Right cardiac atrium (tissue), 5 donors: ENCODE results near the gene SRI. TPM values are rescaled to one million over a fixed set of nuclear protein-coding genes. Genes with fewer than 3 reads are reported as not detected.

Source experiments
- ATAC-seq, 2 donors: fragments of 200-7000 bp; cut with Tn5 transposase; one replicate each; pipeline versions ENCODE4 v1.8.0 to v1.9.1; 2020; ENCODE audit warnings: moderate library complexity in 2 of 2, mild to moderate bottlenecking in 1 of 2
- DNase-seq, 3 donors: peaks; one replicate each; pipeline ENCODE4 v3.0.0-alpha.2; 2020
- H3K27ac ChIP-seq: one replicate; pipeline ENCODE4 v1.5.1; 2013; ENCODE audit warnings: mild to moderate bottlenecking, low read length, control low read depth, moderate library complexity
- H3K27me3 ChIP-seq: one replicate; pipeline ENCODE4 v1.6.1; 2013; ENCODE audit not compliant: control insufficient read depth, insufficient read depth
- H3K4me1 ChIP-seq: one replicate; pipeline ENCODE4 v1.6.1; 2013; ENCODE audit warnings: low read length; ENCODE audit not compliant: control insufficient read depth, insufficient read depth
- H3K4me3 ChIP-seq: one replicate; pipeline ENCODE4 v1.5.1; 2013; ENCODE audit warnings: low read length, control low read depth
- H3K9me3 ChIP-seq: one replicate; pipeline ENCODE4 v1.6.1; 2013; ENCODE audit warnings: low read length; ENCODE audit not compliant: control insufficient read depth
- WGBS: extraction: QIAGEN DNeasy Blood & Tissue Kit; methylation state at CpG from one replicate; pipeline ENCODE4 v1.1.7; 2013; 5-methylcytosine and 5-hydroxymethylcytosine counted together
- intact Hi-C, 4 donors: fragments of 100-400 bp; cut with DNase I; formaldehyde crosslinking; loops; one replicate each; pipeline versions ENCODE4 v1.11.0 to v1.14.0; 2022 to 2023
- polyA plus RNA-seq: library from polyadenylated mRNA; stranded (reverse); fragments of 200-250 nt; gene quantifications from one replicate; pipeline ENCODE4 v1.2.3, GENCODE V29; 2013
- total RNA-seq, 4 donors: library from RNA; stranded (reverse); fragmentation: NEBNext Ultra II Directional; extraction: Animal tissue kit (Norgen Biotek cat#: 25700); gene quantifications; one replicate each; pipeline ENCODE4 v1.2.1, GENCODE V29; 2021
- donor health status: healthy with polysubstance abuse.
- donor health status: DM: no; HTN: yes; CAD: no.
- donor health status: DM: no; HTN: no; CAD: no.
- donor health status: DM: no; HTN: yes; CAD: no; lungs with severe emphysema.
- donor health status: DM: yes; HTN: yes; CAD: no.

The SRI gene
- total and polyA plus RNA-seq, 5 donors = 62.1 to 103 (median 84.3) TPM

- H3K9me3 ChIP-seq = no peaks in the 10 kb centered on the region
- H3K27me3 ChIP-seq = no peaks in the 10 kb centered on the region
- intact Hi-C loops = no loop called here
- no peak overlapping the region for H3K4me3 ChIP-seq
- no peak for DNase-seq
- no peak for ATAC-seq
- H3K4me1 ChIP-seq = no peaks in the 10 kb centered on the region
- WGBS = 50% methylated on average over 2 of the region's 2 CpGs
- H3K27ac ChIP-seq = no peak overlapping the region
Measured at GRCh38 chr7:88224601-88225275, 4.9 kb upstream of the SRI start.

- Histone ChIP-seq H3K9me3 (no peaks in the 10 kb centered on the region), H3K4me3 (no peak overlapping the region), H3K4me1 (no peaks in the 10 kb centered on the region), H3K27ac (no peak overlapping the region), H3K27me3 (no peaks in the 10 kb centered on the region)
- ATAC-seq (no peak), DNase-seq (no peak)
- intact Hi-C loops = no loop called here
- WGBS = 96% methylated on average over 2 of the region's 2 CpGs
Measured at GRCh38 chr7:88223265-88223664, 3.4 kb upstream of the SRI start.

DNA sequence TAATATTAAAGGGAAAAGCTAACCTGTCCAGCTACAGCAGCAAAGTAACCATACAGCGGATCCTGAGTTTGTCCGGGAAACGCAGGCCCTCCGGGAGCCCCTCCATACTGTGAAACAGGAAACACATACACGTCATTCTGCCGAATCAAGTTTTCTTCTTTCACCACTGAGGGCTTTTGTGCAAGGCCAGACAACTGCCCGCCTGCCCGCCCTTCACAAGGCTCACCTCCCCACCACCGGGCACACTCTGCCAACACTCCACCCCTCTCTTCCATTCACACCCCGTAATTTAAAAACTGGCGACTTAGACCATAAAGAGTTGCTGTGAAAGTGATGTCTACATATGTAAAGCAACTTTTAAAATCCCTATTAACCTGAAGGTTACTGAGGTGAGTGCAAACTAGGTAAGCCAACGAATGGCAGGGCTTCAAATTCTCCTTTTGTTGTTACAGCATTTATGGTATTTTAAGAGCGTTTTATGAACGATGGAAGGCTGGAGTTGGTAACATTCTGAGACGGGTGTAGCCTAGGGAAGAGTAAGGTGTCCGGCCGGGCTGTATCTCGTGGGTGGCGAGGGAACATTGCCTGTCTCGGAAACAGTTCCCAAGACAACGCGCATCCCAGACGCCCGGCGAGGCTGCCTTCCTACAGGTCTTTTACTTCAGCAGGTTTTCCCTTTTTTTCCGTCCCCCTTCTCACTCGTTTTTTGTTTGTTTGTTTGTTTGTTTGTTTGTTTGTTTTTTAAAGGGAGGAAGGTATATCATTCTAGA, 817 bp downstream of the SRI start:
- Histone ChIP-seq H3K4me1 (peaks cover 2% of the 10 kb centered on the region), H3K4me3 (peak overlapping the region; percentile 97), H3K9me3 (no peaks in the 10 kb centered on the region), H3K27ac (no peak overlapping the region), H3K27me3 (no peaks in the 10 kb centered on the region)
- intact Hi-C loops = no loop called here
- 1% methylated on average over 27 of the region's 27 CpGs for WGBS
- ATAC-seq = peak; percentile 46 to 61
- peak; percentile 42 to 76 (median 70) for DNase-seq

DNA sequence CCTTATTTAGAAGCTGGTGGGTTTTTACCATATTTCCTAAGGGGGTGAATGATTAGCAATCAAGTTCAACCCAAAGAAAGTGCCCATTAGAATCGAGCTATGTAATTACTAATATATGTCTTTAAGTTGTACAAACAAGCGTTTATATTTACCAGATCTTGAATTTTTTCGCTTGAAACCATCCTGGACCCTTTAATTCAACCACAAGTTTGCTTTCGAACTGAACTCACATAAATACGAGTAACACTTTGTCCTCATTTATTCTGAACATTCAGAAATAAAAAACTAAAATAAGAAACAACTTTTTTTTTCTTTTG, 1.5 kb downstream of the SRI start:
- H3K27ac ChIP-seq = no peak overlapping the region
- ATAC-seq (no peak), DNase-seq (no peak)
- H3K4me3 ChIP-seq = peak overlapping the region; percentile 97
- 49% methylated on average over 5 of the region's 5 CpGs for WGBS
- no peaks in the 10 kb centered on the region for H3K27me3 ChIP-seq
- H3K4me1 ChIP-seq = peaks cover 2% of the 10 kb centered on the region
- H3K9me3 ChIP-seq = no peaks in the 10 kb centered on the region
- intact Hi-C loops = no loop called here

DNA sequence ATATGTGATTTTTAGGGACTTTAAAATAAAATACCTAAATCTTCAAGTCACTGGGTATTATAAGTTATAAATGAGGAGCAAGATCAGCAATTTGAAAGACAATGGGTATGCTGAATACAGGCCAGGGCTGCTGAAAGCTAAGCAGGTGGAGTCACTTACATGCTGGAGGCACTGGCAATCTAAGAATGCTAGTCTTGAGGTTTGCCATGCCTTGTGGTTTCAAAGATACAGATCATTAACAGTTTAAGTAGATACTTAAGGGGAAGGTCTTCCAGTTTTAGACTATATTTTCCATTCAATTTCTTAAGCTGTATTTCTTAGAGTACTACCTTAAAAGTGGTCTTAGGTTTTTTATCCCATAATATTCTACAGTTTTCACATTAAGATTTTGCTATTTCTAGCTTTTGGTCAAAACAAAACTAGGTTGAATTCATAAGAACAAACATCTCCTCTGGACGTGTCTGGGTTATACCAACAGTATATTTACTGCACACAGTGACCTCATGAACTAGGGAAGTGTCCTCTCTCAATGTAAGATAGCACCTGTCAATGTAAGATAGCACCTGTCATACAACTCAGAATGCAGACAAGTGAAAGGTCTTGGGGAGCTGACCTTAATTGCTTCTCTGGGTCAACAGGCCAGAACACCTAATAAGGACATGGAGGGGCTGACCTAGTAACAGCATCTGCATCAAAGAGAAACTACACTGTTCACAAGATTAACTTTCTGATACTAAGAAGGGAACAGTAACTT, 2.0 kb downstream of the SRI start:
- no peak overlapping the region for H3K4me3 ChIP-seq
- ATAC-seq (no peak), DNase-seq (no peak)
- H3K9me3 ChIP-seq = no peaks in the 10 kb centered on the region
- no peak overlapping the region for H3K27ac ChIP-seq
- intact Hi-C loops = no loop called here
- WGBS = 18% methylated on average over 1 of the region's 1 CpG
- H3K27me3 ChIP-seq = no peaks in the 10 kb centered on the region
- H3K4me1 ChIP-seq = peaks cover 2% of the 10 kb centered on the region

DNA sequence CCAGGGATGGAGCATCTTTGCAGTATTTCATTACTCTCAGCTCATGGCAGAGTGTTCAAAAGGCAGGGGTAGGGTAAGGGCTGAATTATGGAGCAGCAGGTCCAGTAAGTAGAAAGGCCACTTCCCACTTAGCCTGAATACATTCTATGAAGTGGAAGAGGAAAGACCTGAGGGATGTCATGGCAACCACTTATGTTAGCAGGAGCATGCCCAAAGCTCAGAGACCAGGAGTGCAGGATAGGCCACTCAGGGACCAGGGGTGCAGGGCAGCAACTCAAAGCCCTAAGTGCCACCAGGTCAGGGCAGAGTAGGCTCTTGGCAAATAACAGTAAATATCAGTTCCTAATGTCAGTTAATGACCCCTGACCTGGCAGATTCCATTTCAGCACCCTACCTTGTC, 3.6 kb downstream of the SRI start:
- H3K4me3 ChIP-seq = no peak overlapping the region
- no peaks in the 10 kb centered on the region for H3K27me3 ChIP-seq
- ATAC-seq (no peak), DNase-seq (no peak)
- intact Hi-C loops = no loop called here
- no peaks in the 10 kb centered on the region for H3K9me3 ChIP-seq
- H3K4me1 ChIP-seq = peaks cover 2% of the 10 kb centered on the region
- no peak overlapping the region for H3K27ac ChIP-seq

GRCh38 chr7:88215295-88215694, 4.5 kb downstream of the SRI start:
- Histone ChIP-seq H3K4me1 (peaks cover 2% of the 10 kb centered on the region), H3K27me3 (no peaks in the 10 kb centered on the region), H3K4me3 (no peak overlapping the region), H3K9me3 (no peaks in the 10 kb centered on the region), H3K27ac (no peak overlapping the region)
- intact Hi-C loops = no loop called here
- ATAC-seq (no peak), DNase-seq (no peak)
- 74% methylated on average over 2 of the region's 2 CpGs for WGBS

DNA sequence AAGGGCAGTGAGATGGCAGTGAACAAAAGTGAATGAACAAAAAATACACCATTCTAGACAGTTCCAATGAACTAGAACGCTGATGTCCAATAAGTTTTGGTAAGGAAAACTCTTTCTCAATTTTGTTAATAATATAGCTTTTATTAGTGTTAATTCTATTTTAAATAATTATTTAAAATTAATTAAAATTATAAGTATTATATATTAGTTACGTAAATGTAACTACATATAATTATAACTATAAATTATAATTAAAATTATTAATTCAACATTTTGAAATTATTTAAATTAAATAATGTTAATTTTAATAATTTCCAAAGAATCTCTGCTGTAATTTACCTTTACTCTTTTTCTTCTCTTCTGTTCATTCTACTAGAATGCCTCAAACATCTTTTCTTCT, 5.4 kb downstream of the SRI start:
- WGBS = over 99% methylated on average over 2 of the region's 2 CpGs
- H3K9me3 ChIP-seq = no peaks in the 10 kb centered on the region
- intact Hi-C loops = no loop called here
- H3K4me1 ChIP-seq = peaks cover 2% of the 10 kb centered on the region
- no peak for DNase-seq
- ATAC-seq = no peak
- no peak overlapping the region for H3K4me3 ChIP-seq
- H3K27me3 ChIP-seq = no peaks in the 10 kb centered on the region
- no peak overlapping the region for H3K27ac ChIP-seq

GRCh38 chr7:88212918-88213317, 6.9 kb downstream of the SRI start:
- no peaks in the 10 kb centered on the region for H3K9me3 ChIP-seq
- H3K4me3 ChIP-seq = no peak overlapping the region
- WGBS = 100% methylated on average over 1 of the region's 1 CpG
- no peak overlapping the region for H3K27ac ChIP-seq
- H3K4me1 ChIP-seq = no peaks in the 10 kb centered on the region
- intact Hi-C loops = no loop called here
- no peak for ATAC-seq
- no peaks in the 10 kb centered on the region for H3K27me3 ChIP-seq
- DNase-seq = no peak

DNA sequence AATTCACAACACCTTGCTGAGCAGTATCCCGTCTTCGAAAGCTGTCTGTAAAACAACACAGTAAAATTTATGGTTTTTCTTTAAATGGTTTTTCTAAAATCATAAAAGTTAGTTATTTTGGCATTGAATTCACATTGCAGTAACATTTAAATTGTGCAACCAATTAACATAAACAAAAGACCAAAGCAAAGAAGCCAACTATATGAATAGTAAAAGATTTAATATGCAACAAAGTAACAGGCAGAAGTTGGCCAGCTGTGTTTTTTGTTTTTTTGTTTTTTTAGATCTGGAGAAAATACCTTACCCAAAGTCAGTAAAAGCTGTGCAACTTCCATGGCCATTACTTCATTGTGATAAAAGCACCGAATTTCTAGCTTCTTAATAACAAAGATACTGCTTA, 11.3 kb downstream of the SRI start:
- no peaks in the 10 kb centered on the region for H3K9me3 ChIP-seq
- H3K4me1 ChIP-seq = no peaks in the 10 kb centered on the region
- DNase-seq (no peak), ATAC-seq (no peak)
- no peak overlapping the region for H3K27ac ChIP-seq
- WGBS = 83% methylated on average over 3 of the region's 3 CpGs
- H3K27me3 ChIP-seq = no peaks in the 10 kb centered on the region
- no peak overlapping the region for H3K4me3 ChIP-seq
- intact Hi-C loops = no loop called here

DNA sequence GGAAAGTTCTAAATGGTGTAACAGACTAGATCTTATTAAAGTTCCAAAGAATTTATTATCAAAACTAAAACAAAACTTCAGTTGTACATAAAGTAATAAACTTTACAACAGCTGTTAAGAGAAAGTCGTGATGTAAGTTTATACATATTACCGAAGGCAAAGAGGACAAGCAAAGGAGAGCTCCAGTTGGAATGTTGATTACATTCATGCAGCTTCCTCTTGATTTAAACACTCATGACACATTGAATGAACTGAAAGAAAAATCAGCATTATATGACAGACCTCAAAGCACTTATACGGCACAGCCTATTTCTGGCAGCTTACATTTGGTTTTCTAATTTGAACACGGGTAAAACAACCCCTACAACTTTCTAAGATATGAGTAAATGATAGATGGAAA, 13.6 kb downstream of the SRI start:
- intact Hi-C loops = no loop called here
- Histone ChIP-seq H3K9me3 (no peaks in the 10 kb centered on the region), H3K27me3 (no peaks in the 10 kb centered on the region), H3K27ac (no peak overlapping the region), H3K4me3 (no peak overlapping the region), H3K4me1 (no peaks in the 10 kb centered on the region)
- WGBS = 80% methylated on average over 4 of the region's 4 CpGs
- ATAC-seq = no peak
- no peak for DNase-seq
